KG1 (cell line): ENCODE results near the gene FGG.
"Not testable (repeated sequence)": the region's sequence is repeated elsewhere in the genome, so short reads cannot be mapped to it uniquely, and the experiment has no call there.

Experiments used
- DNase-seq: peaks from one replicate; lab custom pipeline; 2025; lab: John Stamatoyannopoulos, UW

Gene FGG

GRCh38 chr4:154610582-154610981 is 1.9 kb downstream of the FGG start:
- DNase-seq, result no peak

GRCh38 chr4:154609532-154609931 is 2.9 kb downstream of the FGG start:
- no peak for DNase-seq

- no peak for DNase-seq
These were observed 3.8 kb downstream of the FGG start for GRCh38 chr4:154608361-154609252.

GRCh38 chr4:154606728-154607723 is 5.4 kb downstream of the FGG start:
- DNase-seq, result no peak

GRCh38 chr4:154604696-154605200 is 7.7 kb downstream of the FGG start:
- no peak for DNase-seq

GRCh38 chr4:154603033-154603943 is 9.2 kb downstream of the FGG start:
- DNase-seq, result no peak

- DNase-seq, result no peak
These were observed 9.9 kb downstream of the FGG start for GRCh38 chr4:154602404-154603020.

- DNase-seq, result no peak
These were observed 14.4 kb downstream of the FGG start for GRCh38 chr4:154597798-154598774.

- DNase-seq, result not testable (repeated sequence)
These were observed 15.2 kb downstream of the FGG start for GRCh38 chr4:154597281-154597680.

GRCh38 chr4:154595807-154596206 is 16.6 kb downstream of the FGG start:
- no peak for DNase-seq

- DNase-seq, result not testable (repeated sequence)
These were observed 18.1 kb downstream of the FGG start for GRCh38 chr4:154594343-154594742.

- no peak for DNase-seq
These were observed 18.6 kb downstream of the FGG start for GRCh38 chr4:154593868-154594267.

GRCh38 chr4:154591890-154592289 is 20.6 kb downstream of the FGG start:
- DNase-seq, result no peak

GRCh38 chr4:154590329-154591006 is 22.0 kb downstream of the FGG start, which contains the start of gene FGA:
FGA (minus strand) TSS chr4:154590742; CDS start chr4:154590687, 55 bp downstream.
- DNase-seq, result no peak

- no peak for DNase-seq
These were observed 22.9 kb downstream of the FGG start for GRCh38 chr4:154589296-154590197.

- no peak for DNase-seq
These were observed 24.3 kb downstream of the FGG start for GRCh38 chr4:154588198-154588597.

GRCh38 chr4:154586296-154587033 is 26.0 kb downstream of the FGG start:
- no peak for DNase-seq
